Skin epidermis (tissue), 12 donors: Measurements from ENCODE around the gene CPM.
"Not testable (repeated sequence)": the region's sequence is repeated elsewhere in the genome, so short reads cannot be mapped to it uniquely, and the experiment has no call there.

Source experiments
- H3K27ac ChIP-seq, 21 experiments: fragments of 200-600 bp; sonication (generic) in 11 of 21; one replicate each; pipeline ENCODE4 v1.5.0; 2020; ENCODE audit warnings: mild to moderate bottlenecking in 3 of 21, inconsistent platforms in 2 of 21, moderate library complexity in 2 of 21
- H3K4me3 ChIP-seq, 7 experiments: fragments of 200-600 bp; sonication (generic) in 2 of 7; one replicate each; pipeline ENCODE4 v1.5.0; 2020; ENCODE audit warnings: inconsistent platforms in 2 of 7, mild to moderate bottlenecking in 2 of 7, moderate library complexity in 1 of 7

The CPM gene

DNA sequence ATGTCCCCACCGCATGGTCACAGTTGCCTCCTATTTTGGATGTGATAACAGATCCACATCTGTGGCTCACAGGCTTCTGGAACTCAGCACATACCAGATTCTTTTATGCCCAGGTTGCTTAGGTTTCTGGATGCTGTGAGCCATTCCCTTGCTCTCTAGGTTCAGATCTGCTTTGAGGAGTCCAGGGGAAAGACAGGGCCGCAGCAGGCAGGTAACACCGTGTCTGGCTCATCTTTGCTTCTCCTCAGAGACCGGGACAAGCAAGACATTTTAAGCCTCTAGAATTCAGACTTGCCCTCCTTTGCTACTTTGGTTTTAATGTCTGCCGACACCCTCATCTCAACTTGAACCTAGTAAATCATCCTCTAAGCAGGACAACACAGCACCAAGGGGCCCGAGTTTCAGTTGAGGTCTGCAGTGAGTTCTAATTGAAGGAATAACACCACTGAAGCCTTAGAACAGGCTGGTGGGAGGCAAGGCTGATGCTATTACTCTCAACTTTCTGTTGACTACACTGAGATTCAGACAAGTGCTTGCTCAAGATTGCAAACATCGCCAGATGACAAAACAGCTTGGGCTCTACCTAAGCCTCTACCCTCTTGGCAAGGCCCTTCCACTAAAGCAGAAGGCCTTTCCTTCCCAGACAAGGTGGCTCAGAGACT lies 69.7 kb downstream of the CPM start:
- H3K27ac ChIP-seq, result no peak overlapping the region

DNA sequence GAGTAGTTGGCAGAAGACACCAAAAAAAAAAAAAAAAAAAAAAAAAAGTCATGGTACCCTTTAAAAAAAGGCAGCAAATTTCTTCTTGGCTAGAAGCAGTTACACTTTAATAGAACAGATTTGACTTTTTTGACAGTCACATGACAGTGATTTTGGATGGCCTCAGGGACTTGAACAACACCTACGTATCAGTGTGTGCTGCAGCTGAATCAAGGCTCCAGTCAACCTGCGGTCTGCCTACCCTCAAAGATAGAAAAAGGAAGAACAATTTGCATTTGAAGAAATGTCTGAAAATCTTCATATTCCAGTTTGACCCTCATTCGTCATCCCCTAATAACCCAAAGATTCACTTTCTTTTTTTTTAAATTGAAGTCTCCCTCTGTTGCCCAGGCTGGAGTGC lies 71.1 kb downstream of the CPM start:
- Histone ChIP-seq H3K27ac (no peak overlapping the region), H3K4me3 (no peak overlapping the region)

More for the DNA sequence above, 69.7 kb downstream of the CPM start:
- H3K4me3 ChIP-seq, result no peak overlapping the region

DNA sequence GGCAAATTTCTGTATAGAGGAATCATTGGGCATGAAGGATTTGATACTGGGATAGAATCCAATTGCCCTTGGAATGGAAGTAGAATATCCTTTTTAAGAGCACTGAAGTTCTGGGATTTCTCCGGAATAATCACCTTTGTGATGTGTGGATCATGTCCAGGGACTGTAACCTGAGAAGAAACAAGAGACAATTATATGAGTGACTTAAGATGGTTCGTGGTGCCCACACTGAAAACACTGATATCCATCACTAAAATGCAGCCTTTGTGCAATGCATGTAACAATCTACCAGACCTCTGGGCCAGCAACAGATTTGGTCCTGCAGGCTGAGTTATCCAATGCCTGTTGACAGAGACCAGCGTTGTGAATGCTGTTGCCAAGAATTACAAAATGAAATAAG lies 76.5 kb downstream of the CPM start:
- no peak overlapping the region for H3K27ac ChIP-seq

DNA sequence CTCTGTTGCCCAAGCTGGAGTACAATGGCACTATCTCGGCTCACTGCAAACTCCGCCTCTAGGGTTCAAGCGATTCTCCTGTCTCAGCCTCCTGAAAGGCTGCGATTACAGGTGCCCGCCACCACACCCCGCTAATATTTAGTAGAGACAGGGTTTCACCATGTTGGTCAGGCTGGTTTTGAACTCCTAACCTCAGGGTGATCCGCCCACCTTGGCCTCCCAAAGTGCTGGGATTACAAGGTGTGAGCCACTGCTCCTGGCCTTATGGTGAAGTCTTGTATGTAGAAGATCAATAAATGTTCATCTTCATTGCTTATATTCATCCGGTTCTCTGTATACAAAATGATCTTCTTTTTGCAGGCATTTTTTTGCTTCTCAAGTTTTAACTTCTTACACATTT lies 77.2 kb downstream of the CPM start:
- Histone ChIP-seq H3K4me3 (no peak overlapping the region), H3K27ac (no peak overlapping the region)

More for the DNA sequence above, 76.5 kb downstream of the CPM start:
- H3K4me3 ChIP-seq, result no peak overlapping the region

DNA sequence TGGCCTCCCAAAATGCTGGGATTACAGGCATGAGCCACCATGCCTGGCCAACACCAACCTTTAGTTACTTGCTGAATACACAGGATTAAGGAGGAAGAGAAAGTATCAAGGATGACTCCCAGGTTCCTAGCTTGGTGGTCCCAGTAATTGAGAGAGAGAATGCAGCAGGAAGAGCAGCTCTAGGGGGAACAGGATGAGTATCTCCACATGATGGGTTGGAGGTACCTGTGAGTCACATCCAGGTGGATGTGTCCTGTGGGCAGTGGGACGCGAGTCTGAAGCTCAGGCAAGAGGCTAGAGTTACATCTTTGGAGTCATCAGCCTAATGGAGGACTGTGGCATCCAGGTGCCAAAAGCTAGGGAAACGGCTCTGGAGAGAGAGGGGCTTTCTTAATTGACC lies 77.9 kb downstream of the CPM start:
- H3K4me3 ChIP-seq, result no peak overlapping the region
- no peak overlapping the region for H3K27ac ChIP-seq

DNA sequence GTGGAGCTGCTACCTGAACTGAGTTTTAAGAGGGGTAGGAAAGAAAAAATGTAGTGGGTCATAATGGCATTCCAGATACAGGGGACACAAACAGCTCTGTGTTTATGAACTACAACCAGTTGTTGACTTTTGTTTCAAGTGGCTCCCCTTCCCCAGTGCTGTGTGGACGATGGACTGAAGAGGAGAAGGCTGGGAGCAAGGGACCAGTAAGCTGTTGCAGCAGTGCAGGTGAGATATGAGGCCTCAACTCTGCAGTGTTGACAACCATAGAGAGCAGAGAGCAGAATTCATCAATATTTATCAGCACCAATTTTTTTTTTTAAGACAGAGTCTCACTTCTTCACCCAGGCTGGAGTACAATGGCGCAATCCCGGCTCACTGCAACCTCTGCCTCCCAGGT lies 78.4 kb downstream of the CPM start:
- no peak overlapping the region for H3K27ac ChIP-seq
- no peak overlapping the region for H3K4me3 ChIP-seq

DNA sequence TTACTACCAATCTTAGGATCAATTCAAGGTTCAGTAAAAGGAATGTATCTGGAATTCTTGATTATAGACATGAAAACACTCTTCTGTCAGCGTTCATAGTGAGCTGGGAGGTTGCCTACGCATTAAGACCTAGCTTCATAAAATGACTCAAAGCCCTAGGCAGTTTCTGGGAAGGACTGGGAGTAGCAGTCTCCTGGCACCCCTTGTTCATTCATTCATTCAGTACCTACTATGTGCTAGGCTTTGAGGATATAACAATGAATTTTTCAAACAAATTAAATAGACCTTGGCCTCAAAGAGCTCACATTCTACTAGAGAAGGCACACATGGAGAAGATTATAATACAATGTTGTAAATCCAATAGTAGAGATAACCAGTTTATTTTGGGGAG lies 78.9 kb downstream of the CPM start:
- no peak overlapping the region for H3K4me3 ChIP-seq
- no peak overlapping the region for H3K27ac ChIP-seq

DNA sequence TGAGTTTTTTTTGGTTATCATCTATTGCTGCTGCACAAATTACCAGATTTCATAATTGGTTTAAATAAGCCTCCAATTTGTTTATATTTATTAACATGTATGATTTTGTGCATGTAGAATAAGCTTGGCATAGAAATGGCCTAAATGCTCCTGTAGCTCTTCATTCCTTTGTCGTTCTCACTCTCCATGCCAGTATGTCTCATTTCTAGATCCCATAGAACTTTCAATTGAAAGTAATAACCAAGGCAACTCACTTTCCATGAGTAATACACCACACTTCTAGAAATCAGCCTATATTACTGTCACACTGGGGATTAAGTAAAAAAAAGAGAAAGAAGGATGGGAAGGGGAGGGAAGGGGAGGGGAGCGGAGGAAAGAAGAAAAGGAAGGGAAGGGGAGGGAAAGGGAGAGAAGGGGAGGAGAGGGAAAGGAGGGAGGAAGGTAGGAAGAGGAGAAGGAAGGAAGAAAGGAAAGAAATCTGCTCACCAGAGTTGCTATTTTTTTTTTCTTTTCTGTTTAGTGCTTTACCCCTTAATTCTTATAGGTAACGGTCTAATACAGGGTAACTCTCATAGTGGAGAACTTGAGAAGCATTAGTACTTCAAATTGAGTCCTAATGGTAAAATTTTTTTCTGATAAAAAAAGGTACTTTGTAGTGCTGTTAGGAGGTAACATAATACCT lies 79.4 kb downstream of the CPM start:
- H3K4me3 ChIP-seq, result no peak overlapping the region
- H3K27ac ChIP-seq, result no peak overlapping the region

DNA sequence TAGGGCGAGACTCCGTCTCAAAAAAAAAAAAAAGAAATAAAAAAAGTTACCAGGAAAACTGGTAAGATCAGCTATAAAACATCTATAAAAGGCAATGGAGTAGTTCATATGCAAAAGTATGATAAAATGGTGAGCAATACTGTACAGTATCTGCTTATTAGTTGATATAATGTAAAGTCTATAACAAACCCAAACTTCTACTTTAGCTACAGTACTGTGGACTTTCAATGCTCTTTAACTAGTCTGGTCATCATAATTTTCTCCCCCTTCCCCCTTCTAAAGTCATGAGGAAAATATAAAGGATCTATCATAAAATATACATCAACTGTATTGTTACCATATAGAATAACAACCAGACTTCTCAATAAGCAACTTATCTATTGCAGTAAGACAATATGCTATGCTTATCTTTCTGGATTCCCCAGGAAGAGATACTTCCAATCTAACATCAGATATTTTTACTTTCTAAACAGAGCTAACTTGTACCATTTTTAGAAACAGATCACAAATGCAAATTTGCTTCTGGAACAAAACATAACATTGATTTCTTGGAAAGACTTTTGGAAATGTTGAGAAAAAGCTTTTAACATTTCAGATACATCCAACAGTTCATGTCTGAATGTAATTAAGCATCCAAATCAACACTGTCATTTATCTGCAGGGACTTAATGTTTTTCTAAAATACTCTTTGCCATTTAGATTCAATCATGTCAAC lies 81.2 kb downstream of the CPM start:
- Histone ChIP-seq H3K27ac (no peak overlapping the region), H3K4me3 (no peak overlapping the region)

DNA sequence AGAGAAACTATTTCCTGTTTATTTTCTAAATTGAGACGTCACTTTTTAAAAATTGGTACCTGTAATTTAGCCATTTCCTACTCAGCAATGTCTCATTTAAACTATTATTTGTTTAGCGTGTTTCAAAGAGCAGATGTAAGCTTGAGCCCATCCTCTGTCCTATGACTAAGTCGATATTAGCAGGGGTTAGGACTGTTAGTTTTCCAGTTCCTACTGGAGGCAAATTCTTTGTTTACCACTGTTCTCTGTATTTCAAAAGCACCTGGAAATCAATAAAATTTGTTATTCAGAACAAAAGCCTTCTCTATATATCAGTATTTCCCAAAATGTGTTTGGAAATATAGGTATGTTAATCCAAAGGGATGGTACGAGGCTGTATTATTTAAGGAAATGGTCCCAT lies 82.6 kb downstream of the CPM start:
- H3K4me3 ChIP-seq, result no peak overlapping the region

DNA sequence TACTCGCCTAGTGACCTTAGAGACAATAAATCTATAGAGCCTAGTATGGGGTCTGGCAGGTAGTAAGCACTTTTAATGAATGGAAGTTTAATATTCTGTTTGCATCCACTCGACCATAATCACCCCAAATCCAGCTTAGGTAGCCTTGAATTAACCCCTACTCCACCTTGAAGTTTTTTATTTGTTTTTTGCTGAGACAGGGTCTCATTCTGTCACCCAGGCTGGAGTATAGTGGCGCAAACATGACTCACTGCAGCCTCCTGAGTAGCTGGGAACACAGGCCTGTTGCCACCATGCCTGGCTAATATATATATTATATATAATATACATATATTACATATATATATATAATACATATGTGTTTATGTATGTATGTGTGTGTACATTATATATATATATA lies 86.2 kb downstream of the CPM start:
- Histone ChIP-seq H3K4me3 (no peak overlapping the region), H3K27ac (no peak overlapping the region)

More for the DNA sequence above, 82.6 kb downstream of the CPM start:
- no peak overlapping the region for H3K27ac ChIP-seq

DNA sequence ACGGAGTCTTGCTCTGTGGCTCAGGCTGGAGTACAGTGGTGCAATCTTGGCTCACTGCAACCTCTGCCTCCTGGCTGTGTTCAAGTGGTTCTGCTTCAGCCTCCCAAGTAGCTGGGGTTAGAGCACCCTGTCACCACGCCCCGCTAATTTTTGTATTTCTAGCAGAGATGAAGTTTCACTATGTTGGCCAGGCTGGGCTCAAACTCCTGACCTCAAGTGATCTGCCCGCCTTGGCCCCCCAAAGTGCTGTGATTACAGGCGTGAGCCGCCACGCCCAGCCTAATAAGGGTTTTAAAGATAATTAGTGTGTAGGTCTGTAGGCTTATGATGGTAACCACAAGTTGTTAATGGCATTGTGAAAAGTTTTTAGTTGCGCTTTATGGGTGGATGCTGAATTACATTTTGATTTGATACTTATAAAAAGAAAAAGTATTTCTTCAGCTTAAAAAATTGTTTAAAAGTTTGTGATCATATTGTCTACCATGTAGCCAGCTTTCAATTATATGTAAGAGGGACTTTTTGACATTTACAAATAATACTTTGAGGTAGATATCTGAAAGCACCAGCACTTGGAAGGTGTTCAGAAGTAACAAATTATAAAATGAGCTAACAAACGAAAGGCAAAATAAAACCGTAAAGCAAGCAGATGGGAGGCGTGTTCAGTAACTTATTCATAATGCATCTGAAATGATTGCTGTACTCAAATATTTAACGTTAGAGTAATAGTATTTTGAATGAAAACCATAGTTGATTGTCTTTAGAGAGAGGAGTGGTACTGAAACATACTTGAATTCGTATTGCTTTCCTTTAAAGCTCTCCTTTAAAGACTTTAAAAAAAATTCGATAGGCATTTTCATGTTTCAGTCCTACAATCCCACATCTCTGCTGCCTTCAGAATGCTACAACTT lies 87.9 kb downstream of the CPM start:
- Histone ChIP-seq H3K27ac (no peak overlapping the region), H3K4me3 (no peak overlapping the region)

DNA sequence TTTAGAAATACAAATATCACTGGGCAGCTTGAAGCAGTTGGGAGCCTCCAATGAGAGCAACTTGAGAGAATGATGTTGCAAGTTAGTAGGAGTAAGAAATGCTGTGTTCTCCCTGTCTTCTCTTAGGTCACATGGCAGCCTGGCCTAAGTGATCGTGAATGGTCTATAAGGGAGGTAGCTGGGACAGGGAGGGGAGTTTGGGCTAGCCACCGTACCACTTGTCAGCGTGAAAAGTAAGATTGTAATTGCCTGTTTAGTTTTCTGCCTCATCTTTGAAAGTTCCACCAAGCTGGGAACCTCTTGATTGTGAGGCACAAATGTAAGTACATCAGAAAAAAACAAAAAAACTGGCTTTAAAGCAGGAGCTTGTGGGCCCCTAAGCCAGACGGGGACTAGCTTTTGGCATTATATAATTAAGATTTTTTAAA lies 88.6 kb downstream of the CPM start:
- Histone ChIP-seq H3K27ac (no peak overlapping the region), H3K4me3 (no peak overlapping the region)

DNA sequence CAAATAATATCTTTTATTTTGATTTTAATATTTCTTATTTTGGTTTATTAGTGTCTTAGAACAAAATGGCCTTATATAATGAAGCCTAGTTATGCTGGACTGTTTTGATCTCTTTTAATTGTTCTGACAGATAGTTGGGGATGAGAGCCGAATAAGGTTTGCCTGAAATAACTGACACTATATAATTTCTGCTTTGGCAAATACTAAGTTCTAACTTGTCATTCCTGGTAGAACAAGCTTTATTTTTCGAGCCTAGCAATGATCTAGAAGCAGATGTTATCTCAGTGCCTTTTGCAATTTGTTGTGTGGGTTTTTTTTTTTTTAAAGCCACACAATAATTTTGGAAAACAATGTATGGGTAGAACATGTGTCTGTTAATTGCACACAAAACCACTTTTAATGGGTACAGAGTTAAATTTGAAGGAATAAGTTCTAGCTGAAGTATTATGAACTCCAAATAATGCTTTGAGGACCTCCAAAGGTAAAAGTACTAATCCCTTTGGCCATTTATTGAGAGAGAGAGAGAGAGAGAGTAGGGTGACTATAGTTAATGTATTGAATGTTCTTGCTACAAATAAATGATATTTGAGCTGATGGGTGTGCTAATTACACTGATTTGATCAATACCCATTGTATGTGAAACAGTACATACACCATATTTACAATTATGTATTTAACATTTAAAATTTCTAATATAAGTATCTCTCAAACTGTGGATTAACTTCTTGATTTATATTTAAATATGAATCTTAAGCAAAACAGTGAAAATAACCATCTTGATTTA lies 90.0 kb downstream of the CPM start:
- no peak overlapping the region for H3K27ac ChIP-seq

DNA sequence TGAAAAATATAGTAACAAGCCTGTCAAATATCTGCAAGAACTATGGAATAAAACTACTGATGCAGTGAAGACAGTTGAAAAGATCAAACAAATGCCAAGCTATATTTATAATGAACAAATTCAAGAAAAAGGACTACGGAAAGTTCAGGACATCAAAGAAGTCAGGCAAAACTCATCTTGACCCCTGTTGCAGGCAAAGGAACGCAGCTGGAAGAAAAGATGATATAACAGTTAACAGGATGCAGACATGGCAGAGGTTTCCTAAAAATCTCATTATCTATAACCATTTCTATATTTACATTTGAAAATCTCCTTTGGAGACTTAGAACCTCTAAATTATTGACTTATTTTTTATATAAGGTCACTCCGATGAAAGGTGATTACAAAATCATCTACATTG lies 90.8 kb downstream of the CPM start:
- no peak overlapping the region for H3K27ac ChIP-seq
- H3K4me3 ChIP-seq, result no peak overlapping the region

More for the DNA sequence above, 90.0 kb downstream of the CPM start:
- no peak overlapping the region for H3K4me3 ChIP-seq

DNA sequence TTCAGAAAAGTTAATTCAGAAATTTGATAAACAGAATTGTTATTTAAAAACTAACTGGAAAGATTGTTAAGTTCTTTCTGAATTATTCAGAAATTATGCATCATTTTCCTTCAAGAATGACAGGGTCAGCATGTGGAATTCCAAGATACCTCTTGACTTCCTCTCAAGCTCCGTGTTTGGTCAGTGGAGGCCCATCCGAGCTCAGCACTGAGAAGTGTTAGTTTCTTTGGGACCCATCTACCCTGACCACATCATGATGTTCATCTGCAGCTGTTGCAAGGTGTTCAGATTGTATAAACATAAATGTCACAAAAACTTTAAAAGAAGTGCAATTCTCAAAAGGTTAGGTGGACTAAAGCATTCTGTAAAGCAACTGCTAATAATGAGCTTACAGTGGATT lies 91.3 kb downstream of the CPM start:
- H3K27ac ChIP-seq, result no peak overlapping the region
- no peak overlapping the region for H3K4me3 ChIP-seq

DNA sequence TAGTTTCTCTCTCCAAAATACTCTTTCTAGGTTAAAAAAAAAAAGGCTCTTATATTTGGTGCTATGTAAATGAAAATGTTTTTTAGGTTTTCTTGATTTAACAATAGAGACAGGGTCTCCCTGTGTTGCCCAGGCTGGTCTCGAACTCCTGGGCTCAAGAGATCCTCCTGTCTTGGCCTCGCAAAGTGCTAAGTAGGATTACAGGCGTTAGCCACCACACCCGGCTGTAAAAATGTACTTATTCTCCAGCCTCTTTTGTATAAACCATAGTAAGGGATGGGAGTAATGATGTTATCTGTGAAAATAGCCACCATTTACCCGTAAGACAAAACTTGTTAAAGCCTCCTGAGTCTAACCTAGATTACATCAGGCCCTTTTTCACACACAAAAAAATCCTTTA lies 91.8 kb downstream of the CPM start:
- not testable (repeated sequence) for H3K27ac ChIP-seq, H3K4me3 ChIP-seq

DNA sequence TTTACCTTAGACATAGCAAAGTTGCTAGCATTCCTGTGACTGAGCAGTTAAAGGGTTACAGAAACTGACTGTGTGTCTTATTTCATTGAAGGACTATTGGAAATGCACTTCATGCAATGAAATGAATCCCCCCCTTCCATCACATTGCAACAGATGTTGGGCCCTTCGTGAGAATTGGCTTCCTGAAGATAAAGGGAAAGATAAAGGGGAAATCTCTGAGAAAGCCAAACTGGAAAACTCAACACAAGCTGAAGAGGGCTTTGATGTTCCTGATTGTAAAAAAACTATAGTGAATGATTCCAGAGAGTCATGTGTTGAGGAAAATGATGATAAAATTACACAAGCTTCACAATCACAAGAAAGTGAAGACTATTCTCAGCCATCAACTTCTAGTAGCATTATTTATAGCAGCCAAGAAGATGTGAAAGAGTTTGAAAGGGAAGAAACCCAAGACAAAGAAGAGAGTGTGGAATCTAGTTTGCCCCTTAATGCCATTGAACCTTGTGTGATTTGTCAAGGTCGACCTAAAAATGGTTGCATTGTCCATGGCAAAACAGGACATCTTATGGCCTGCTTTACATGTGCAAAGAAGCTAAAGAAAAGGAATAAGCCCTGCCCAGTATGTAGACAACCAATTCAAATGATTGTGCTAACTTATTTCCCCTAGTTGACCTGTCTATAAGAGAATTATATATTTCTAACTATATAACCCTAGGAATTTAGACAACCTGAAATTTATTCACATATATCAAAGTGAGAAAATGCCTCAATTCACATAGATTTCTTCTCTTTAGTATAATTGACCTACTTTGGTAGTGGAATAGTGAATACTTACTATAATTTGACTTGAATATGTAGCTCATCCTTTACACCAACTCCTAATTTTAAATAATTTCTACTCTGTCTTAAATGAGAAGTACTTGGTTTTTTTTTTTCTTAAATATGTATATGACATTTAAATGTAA lies 93.5 kb downstream of the CPM start:
- H3K27ac ChIP-seq, result no peak overlapping the region
- no peak overlapping the region for H3K4me3 ChIP-seq
